A673 (cell line): ENCODE measurements around the gene AP4E1. TPM values are rescaled to one million over a fixed set of nuclear protein-coding genes. Genes with fewer than 3 reads are reported as not detected.

Experiments
- BruUV-seq: library from RNA; stranded (reverse); fragments of 400-500 nt; replicated peaks from 2 replicates; lab custom pipeline; 2021; lab: Mats Ljungman, UMichigan
- CTCF ChIA-PET: fragments of 300-600 bp; sonication (Branson Sonifier 250); formaldehyde crosslinking; loops from one replicate; lab custom pipeline; 2022; ENCODE audit warnings: antibody characterized with exemption; lab: Charles Lee
- POLR2A ChIA-PET: fragments of 300-600 bp; sonication (Branson Sonifier 250); formaldehyde crosslinking; loops from one replicate; lab custom pipeline; 2022; ENCODE audit warnings: antibody characterized with exemption; ENCODE audit not compliant: low non-redundant PET; lab: Charles Lee
- DNase-seq: peaks from one replicate; pipeline ENCODE4 v3.0.0-alpha.2; 2015; ENCODE audit warnings: low spot score
- H3K27ac ChIP-seq: fragments of 200-600 bp; sonication (generic); 2 replicates; pipeline ENCODE4 v1.5.1; 2016; ENCODE audit warnings: mixed run types, low read depth, mild to moderate bottlenecking, mixed read lengths, antibody characterized with exemption, low read length; ENCODE audit not compliant: poor library complexity, severe bottlenecking
- H3K27me3 ChIP-seq: fragments of 200-600 bp; sonication (generic); replicated peaks from 2 replicates; pipeline ENCODE4 v1.6.1; 2017; ENCODE audit warnings: mixed run types, low read depth, mild to moderate bottlenecking, mixed read lengths, antibody characterized with exemption, low read length; ENCODE audit not compliant: insufficient read depth, poor library complexity
- H3K36me3 ChIP-seq: fragments of 200-600 bp; sonication (generic); 2 replicates; pipeline ENCODE4 v1.6.1; 2016; ENCODE audit warnings: mixed run types, mild to moderate bottlenecking, mixed read lengths, antibody characterized with exemption, low read length; ENCODE audit not compliant: insufficient read depth, poor library complexity, severe bottlenecking
- H3K4me1 ChIP-seq: fragments of 200-600 bp; sonication (generic); 2 replicates; pipeline ENCODE4 v1.6.1; 2017; ENCODE audit warnings: mixed run types, mild to moderate bottlenecking, mixed read lengths, antibody characterized with exemption, low read length; ENCODE audit not compliant: insufficient read depth, poor library complexity, severe bottlenecking
- H3K4me3 ChIP-seq: fragments of 200-600 bp; sonication (generic); 2 replicates; pipeline ENCODE4 v1.5.1; 2016; ENCODE audit warnings: low read depth, mixed run types, mild to moderate bottlenecking, mixed read lengths, low read length; ENCODE audit not compliant: poor library complexity, severe bottlenecking
- H3K9me3 ChIP-seq: fragments of 200-600 bp; sonication (generic); 2 replicates; pipeline ENCODE4 v1.6.1; 2016; ENCODE audit warnings: mixed run types, low read depth, mild to moderate bottlenecking, mixed read lengths, antibody characterized with exemption, low read length; ENCODE audit not compliant: poor library complexity, severe bottlenecking
- EZH2 ChIP-seq: fragments of 200-600 bp; sonication (generic); IDR thresholded peaks from 2 replicates; pipeline ENCODE4 v1.6.1; 2017; ENCODE audit warnings: borderline replicate concordance, low read depth, mild to moderate bottlenecking, mixed read lengths, antibody characterized with exemption, low read length; ENCODE audit not compliant: poor library complexity, severe bottlenecking
- intact Hi-C: fragments of 100-400 bp; cut with micrococcal nuclease; formaldehyde crosslinking; loops from one replicate; pipeline ENCODE4 v1.10.0; 2022; ENCODE audit not compliant: unreplicated experiment
- total RNA-seq: library from RNA; stranded (reverse); gene quantifications from 2 replicates; pipeline ENCODE4 v1.2.3, GENCODE V29; 2021
- TF ChIP-seq, protein P1 (sequence below): fragments of 300-800, 200-600 bp; sonication (generic); conservative IDR thresholded peaks from 2 replicates; pipeline ENCODE4 v1.5.1; 2017; ENCODE audit warnings: low read depth, mild to moderate bottlenecking, antibody characterized with exemption, low read length, moderate library complexity, mixed read lengths

AP4E1 gene
- total RNA-seq, 1 experiment from 2014 or later: 13.9 TPM

GRCh38 chr15:50864873-50865272 lies 43.6 kb upstream of the AP4E1 start:
- TF ChIP-seq, protein P1, sequence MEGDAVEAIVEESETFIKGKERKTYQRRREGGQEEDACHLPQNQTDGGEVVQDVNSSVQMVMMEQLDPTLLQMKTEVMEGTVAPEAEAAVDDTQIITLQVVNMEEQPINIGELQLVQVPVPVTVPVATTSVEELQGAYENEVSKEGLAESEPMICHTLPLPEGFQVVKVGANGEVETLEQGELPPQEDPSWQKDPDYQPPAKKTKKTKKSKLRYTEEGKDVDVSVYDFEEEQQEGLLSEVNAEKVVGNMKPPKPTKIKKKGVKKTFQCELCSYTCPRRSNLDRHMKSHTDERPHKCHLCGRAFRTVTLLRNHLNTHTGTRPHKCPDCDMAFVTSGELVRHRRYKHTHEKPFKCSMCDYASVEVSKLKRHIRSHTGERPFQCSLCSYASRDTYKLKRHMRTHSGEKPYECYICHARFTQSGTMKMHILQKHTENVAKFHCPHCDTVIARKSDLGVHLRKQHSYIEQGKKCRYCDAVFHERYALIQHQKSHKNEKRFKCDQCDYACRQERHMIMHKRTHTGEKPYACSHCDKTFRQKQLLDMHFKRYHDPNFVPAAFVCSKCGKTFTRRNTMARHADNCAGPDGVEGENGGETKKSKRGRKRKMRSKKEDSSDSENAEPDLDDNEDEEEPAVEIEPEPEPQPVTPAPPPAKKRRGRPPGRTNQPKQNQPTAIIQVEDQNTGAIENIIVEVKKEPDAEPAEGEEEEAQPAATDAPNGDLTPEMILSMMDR: no peak
- TF ChIP-seq EZH2: no peak
- CTCF ChIA-PET: no interaction called here
- POLR2A ChIA-PET: interaction anchor here (0.6 kb wide), 1 partner anchor 14 kb away, joined by 4 read pairs; no protein-coding TSS in a partner anchor
- H3K4me1 ChIP-seq: peaks cover 4% of the 10 kb centered on the region
- no peaks in the 10 kb centered on the region for H3K9me3 ChIP-seq
- no peaks in the 10 kb centered on the region for H3K36me3 ChIP-seq
- no peak overlapping the region for H3K4me3 ChIP-seq
- BruUV-seq: no TSS peak
- intact Hi-C loops: no loop called here
- no peaks in the 10 kb centered on the region for H3K27me3 ChIP-seq
- no peak for DNase-seq
- no peak overlapping the region for H3K27ac ChIP-seq

DNA sequence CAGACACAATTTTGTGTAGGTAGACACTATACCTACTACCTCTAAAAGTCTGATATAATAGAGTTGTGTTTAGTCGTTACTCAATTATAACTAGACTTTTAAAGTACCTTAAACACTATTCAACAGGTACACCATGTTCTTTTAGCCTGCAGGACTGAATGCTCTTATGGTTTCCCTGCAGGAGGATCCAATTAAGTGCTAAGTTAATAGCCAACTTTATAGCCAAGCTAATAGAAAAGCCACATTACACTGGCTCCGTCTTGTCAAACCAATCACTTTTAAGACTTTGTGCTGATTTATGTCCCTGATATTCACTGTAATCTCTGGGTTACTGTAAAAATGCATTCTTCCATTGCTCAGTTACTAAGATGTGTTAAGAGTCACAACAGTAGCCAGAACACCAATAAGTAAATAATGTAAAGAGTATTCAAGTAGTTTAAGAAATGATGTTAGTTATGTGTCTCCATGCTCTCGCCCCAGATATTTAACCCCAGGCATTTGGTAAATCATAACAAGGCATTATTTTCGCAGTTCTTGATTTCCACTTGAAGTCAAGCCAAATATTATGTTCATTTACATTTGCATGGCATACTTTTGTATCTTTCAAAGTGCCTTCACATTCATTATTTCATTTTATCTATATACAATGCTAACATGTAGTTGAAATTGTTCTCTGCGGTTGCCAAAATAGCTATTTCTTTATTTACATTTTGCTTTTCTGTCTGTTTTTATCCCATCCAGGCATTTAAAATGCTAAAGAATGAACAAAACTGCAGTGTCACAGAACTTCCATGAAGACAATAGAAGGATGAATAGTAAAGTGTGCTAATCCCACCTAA lies 42.7 kb upstream of the AP4E1 start:
- H3K36me3 ChIP-seq: no peaks in the 10 kb centered on the region
- intact Hi-C loops: no loop called here
- no peaks in the 10 kb centered on the region for H3K27me3 ChIP-seq
- DNase-seq: no peak
- ChIA-PET POLR2A (no interaction called here), CTCF (no interaction called here)
- H3K4me1 ChIP-seq: peaks cover 4% of the 10 kb centered on the region
- BruUV-seq: no TSS peak
- H3K27ac ChIP-seq: no peak overlapping the region
- no peak overlapping the region for H3K4me3 ChIP-seq
- TF ChIP-seq, protein P1: no peak
- TF ChIP-seq EZH2: no peak
- H3K9me3 ChIP-seq: no peaks in the 10 kb centered on the region

DNA sequence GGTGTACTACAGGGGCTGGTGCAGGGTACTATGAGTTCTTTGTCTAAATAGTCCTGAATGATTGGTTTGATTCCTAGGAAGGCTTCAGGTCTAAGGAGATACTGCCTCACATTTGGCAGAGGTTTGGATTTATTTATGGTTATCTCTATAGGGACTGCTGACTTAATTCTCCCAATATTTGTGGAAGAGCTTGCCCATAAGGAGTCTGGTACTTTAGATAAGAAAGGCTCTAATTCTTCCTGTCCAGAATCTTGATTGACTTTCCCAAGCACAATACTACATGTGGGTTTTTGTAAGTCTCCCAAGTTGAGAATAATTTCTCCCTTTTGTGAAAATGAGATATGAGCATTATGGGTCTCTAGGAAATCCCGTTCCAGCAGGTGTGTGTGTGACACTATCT lies 36.7 kb upstream of the AP4E1 start:
- no TSS peak for BruUV-seq
- no peaks in the 10 kb centered on the region for H3K36me3 ChIP-seq
- POLR2A ChIA-PET: no interaction called here
- H3K4me3 ChIP-seq: no peak overlapping the region
- CTCF ChIA-PET: no interaction called here
- no peak overlapping the region for H3K27ac ChIP-seq
- peaks cover 8% of the 10 kb centered on the region for H3K4me1 ChIP-seq
- H3K9me3 ChIP-seq: no peaks in the 10 kb centered on the region
- no peak for TF ChIP-seq EZH2
- TF ChIP-seq, protein P1: no peak
- H3K27me3 ChIP-seq: no peaks in the 10 kb centered on the region
- no peak for DNase-seq
- intact Hi-C loops: loop anchor here (10.0 kb wide), 2 partner anchors 107 to 517 kb away; partner anchors contain the start of genes GABPB1 and SPPL2A
